Breast epithelium (tissue), 4 donors: ENCODE measurements around the gene TMEM123. TPM values are rescaled to one million over a fixed set of nuclear protein-coding genes. Genes with fewer than 3 reads are reported as not detected.
A peak's percentile ranks its signal among the peaks of the same experiment; 100 is the strongest.

Experiments used
- DNase-seq, 2 donors: peaks; one replicate each; pipeline ENCODE4 v3.0.0-alpha.2; 2019; ENCODE audit warnings: low spot score in 2 of 2
- H3K27ac ChIP-seq, 2 donors: fragments of 200-600 bp; sonication (generic) in 1 of 2; one replicate each; pipeline ENCODE4 v1.5.1; 2016 to 2019; ENCODE audit warnings: mild to moderate bottlenecking in 1 of 2
- H3K27me3 ChIP-seq, 2 donors: fragments of 200-600 bp; sonication (generic) in 1 of 2; one replicate each; pipeline versions ENCODE4 v1.5.1 to v1.6.0; 2017 to 2019; ENCODE audit warnings: control low read depth in 1 of 2, mild to moderate bottlenecking in 1 of 2
- H3K36me3 ChIP-seq: fragments of 200-600 bp; one replicate; pipeline ENCODE4 v1.5.1; 2019
- H3K4me1 ChIP-seq, 2 donors: fragments of 200-600 bp; sonication (generic); one replicate each; pipeline ENCODE4 v1.5.1; 2016 to 2019; ENCODE audit warnings: control low read depth in 1 of 2
- H3K4me3 ChIP-seq, 3 donors: fragments of 200-600 bp; sonication (generic); 1 replicate in 2 of 3; 2 replicates in 1 of 3; pipeline ENCODE4 v1.5.1; 2016 to 2019; ENCODE audit warnings: mild to moderate bottlenecking in 3 of 3, moderate library complexity in 2 of 3
- H3K9me3 ChIP-seq, 2 donors: fragments of 200-600 bp; sonication (generic) in 1 of 2; one replicate each; pipeline ENCODE4 v1.5.1; 2016 to 2019; ENCODE audit warnings: control low read depth in 1 of 2
- CTCF ChIP-seq, 3 donors: fragments of 450-650 bp; IDR thresholded peaks; one replicate each; pipeline ENCODE4 v1.5.1; 2016 to 2017; ENCODE audit warnings: antibody characterized with exemption in 3 of 3, mild to moderate bottlenecking in 3 of 3, moderate library complexity in 3 of 3
- POLR2A ChIP-seq: fragments of 450-650 bp; IDR thresholded peaks from one replicate; pipeline ENCODE4 v1.6.1; 2016; ENCODE audit warnings: antibody characterized with exemption, mild to moderate bottlenecking, moderate library complexity
- POLR2AphosphoS5 ChIP-seq, 3 donors: sonication (generic); formaldehyde crosslinking; IDR thresholded peaks; one replicate each; pipeline ENCODE4 v1.6.1; 2017; ENCODE audit warnings: antibody characterized with exemption in 3 of 3
- intact Hi-C: fragments of 100-400 bp; cut with DNase I; formaldehyde crosslinking; loops from one replicate; pipeline ENCODE4 v1.15.1; 2023; ENCODE audit warnings: low total_unique reads
- total RNA-seq, 3 donors: library from RNA; depleted of rRNA; stranded (reverse); fragments of >200 nt; gene quantifications; one replicate each; pipeline ENCODE4 v1.1.0, GENCODE V29; 2016

Gene TMEM123
- total RNA-seq, 3 donors from 2014 or later: 74.6 to 307 (median 167) TPM

GRCh38 chr11:102347462-102348370 is 104.8 kb downstream of the TMEM123 start:
- H3K27ac ChIP-seq: peak overlapping the region; percentile 99 to 100
- intact Hi-C loops: no loop called here
- H3K4me1 ChIP-seq: peaks cover 0 to 4% of the 10 kb centered on the region in 2 donors
- H3K27me3 ChIP-seq: no peaks in the 10 kb centered on the region
- H3K9me3 ChIP-seq: no peaks in the 10 kb centered on the region
- DNase-seq: no peak
- no peaks in the 10 kb centered on the region for H3K36me3 ChIP-seq
- H3K4me3 ChIP-seq: peak overlapping the region; percentile 70 to 87 (median 78)
- TF ChIP-seq CTCF (IDR thresholded peaks at IDR 0.05): no peak

GRCh38 chr11:102346748-102347461 is 105.7 kb downstream of the TMEM123 start, which contains the start of gene BIRC2:
BIRC2 (plus strand) TSS chr11:102347214; CDS start chr11:102349855, 2,641 bp downstream.
- H3K36me3 ChIP-seq: no peaks in the 10 kb centered on the region
- TF ChIP-seq POLR2AphosphoS5 (IDR thresholded peaks at IDR 0.05) (peak; percentile 88 to 95 (median 89)), POLR2A (peak; percentile 92), CTCF (IDR thresholded peaks at IDR 0.05) (peak; percentile 74 to 92 (median 86))
- H3K27me3 ChIP-seq: no peaks in the 10 kb centered on the region
- peak within 1 kb of the TSS; percentile 99 to 100 for H3K27ac ChIP-seq
- DNase-seq: peak; percentile 91
- peaks cover 0 to 4% of the 10 kb centered on the region in 2 donors for H3K4me1 ChIP-seq
- no peaks in the 10 kb centered on the region for H3K9me3 ChIP-seq
- H3K4me3 ChIP-seq: peak within 1 kb of the TSS; percentile 70 to 87 (median 78)
- intact Hi-C loops: no loop called here

DNA sequence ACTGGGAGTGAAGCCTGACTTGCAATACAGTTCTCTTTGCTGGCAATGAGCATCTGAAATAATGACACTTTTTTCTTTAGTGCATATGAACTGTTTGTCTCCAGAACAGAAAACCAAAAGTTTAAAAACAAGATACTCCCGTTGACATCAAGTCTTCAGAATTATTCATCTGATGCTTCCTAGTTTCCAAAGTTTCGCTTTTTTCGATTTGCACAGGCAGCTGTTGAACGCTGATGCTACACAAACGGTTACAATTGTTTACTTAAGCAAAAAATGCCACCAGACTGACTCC is 106.2 kb downstream of the TMEM123 start:
- H3K36me3 ChIP-seq: no peaks in the 10 kb centered on the region
- DNase-seq: no peak
- intact Hi-C loops: no loop called here
- TF ChIP-seq POLR2A (no peak), CTCF (IDR thresholded peaks at IDR 0.05) (no peak), POLR2AphosphoS5 (IDR thresholded peaks at IDR 0.05) (no peak)
- H3K27ac ChIP-seq: peak overlapping the region; percentile 99 to 100
- no peaks in the 10 kb centered on the region for H3K27me3 ChIP-seq
- peaks cover 0 to 4% of the 10 kb centered on the region in 2 donors for H3K4me1 ChIP-seq
- H3K4me3 ChIP-seq: peak overlapping the region; percentile 70 to 87 (median 78)
- no peaks in the 10 kb centered on the region for H3K9me3 ChIP-seq

Other genes starting within 250 kb of the TMEM123 start
- 10 to 100 TPM in 2 of 3 donors, 1 to 10 TPM in 1; 2.6 to 30.0 (median 10.8) TPM for gene BIRC3, start 135.3 kb downstream of the TMEM123 start, total RNA-seq
- 10 to 100 TPM; 45.6 to 95.7 (median 48.5) TPM for gene BIRC2, start 105.6 kb downstream of the TMEM123 start, total RNA-seq
- gene MMP7, start 78.0 kb upstream of the TMEM123 start, total RNA-seq: 1,000 to 10,000 TPM in 1 of 3 donors, 100 to 1,000 TPM in 1, 1 to 10 TPM in 1; 2.1 to 1,213 (median 247) TPM
- gene MMP20, start 172.6 kb upstream of the TMEM123 start, total RNA-seq: under 1 TPM in 1 of 3 donors, not detected in 2; 0.59 TPM